Ishikawa (cell line): Measurements from ENCODE around the gene BAZ2B.

Experiments used
- CEBPB ChIP-seq: IDR thresholded peaks from 2 replicates; pipeline ENCODE4 v1.6.1; 2012
- CREB1 ChIP-seq: IDR thresholded peaks from 2 replicates; pipeline ENCODE4 v1.6.1; 2012; ENCODE audit warnings: low read depth
- EGR1 ChIP-seq: IDR thresholded peaks from 2 replicates; pipeline ENCODE4 v1.6.1; 2012
- EP300 ChIP-seq: IDR thresholded peaks from 2 replicates; pipeline ENCODE4 v1.6.1; 2012; ENCODE audit warnings: borderline replicate concordance
- FOXM1 ChIP-seq: IDR thresholded peaks from 2 replicates; pipeline ENCODE4 v1.6.1; 2012; ENCODE audit warnings: low read depth, borderline replicate concordance
- NFIC ChIP-seq: IDR thresholded peaks from 2 replicates; pipeline ENCODE4 v1.6.1; 2012
- RAD21 ChIP-seq: IDR thresholded peaks from 2 replicates; pipeline ENCODE4 v1.6.1; 2012; ENCODE audit warnings: low read depth
- TAF1 ChIP-seq: IDR thresholded peaks from 2 replicates; pipeline ENCODE4 v1.6.1; 2012; ENCODE audit warnings: low read depth, mild to moderate bottlenecking
- TCF12 ChIP-seq: IDR thresholded peaks from 2 replicates; pipeline ENCODE4 v1.6.1; 2012; ENCODE audit warnings: low read depth
- TEAD4 ChIP-seq: IDR thresholded peaks from 2 replicates; pipeline ENCODE4 v1.6.1; 2012
- YY1 ChIP-seq: IDR thresholded peaks from 2 replicates; pipeline ENCODE4 v1.6.1; 2012; ENCODE audit warnings: low read depth
- ZBTB7A ChIP-seq: IDR thresholded peaks from 2 replicates; pipeline ENCODE4 v1.6.1; 2012; ENCODE audit warnings: low read depth
- TF ChIP-seq, protein P1 (sequence below): IDR thresholded peaks from 2 replicates; pipeline ENCODE4 v1.6.1; 2012; ENCODE audit warnings: low read depth, mild to moderate bottlenecking
- TF ChIP-seq, protein P2 (sequence below): IDR thresholded peaks from 2 replicates; pipeline ENCODE4 v1.6.1; 2012
- TF ChIP-seq, protein P3 (sequence below): IDR thresholded peaks from 2 replicates; pipeline ENCODE4 v1.6.1; 2012

The BAZ2B gene

DNA sequence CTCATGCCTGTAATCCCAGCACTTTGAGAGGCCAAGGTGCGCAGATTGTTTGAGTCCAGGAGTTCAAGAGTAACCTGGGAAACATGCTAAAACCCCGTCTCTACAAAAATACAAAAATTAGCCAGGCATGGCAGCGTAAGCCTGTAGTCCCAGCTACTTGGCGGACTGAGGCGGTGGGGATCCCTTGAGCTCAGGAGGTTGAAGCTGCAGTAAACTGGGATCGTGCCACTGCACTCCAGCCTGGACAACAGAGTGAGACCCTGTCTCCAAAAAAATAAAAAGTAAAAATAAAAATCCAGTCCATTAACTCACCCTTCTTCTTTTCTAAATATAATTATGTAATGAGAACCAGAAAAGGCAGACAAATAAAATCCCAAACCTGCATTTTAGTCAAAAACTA lies 8.2 kb downstream of the BAZ2B start:
- TF ChIP-seq CEBPB (no peak), FOXM1 (no peak), TCF12 (no peak), YY1 (no peak), EP300 (no peak), EGR1 (no peak), TAF1 (no peak), NFIC (no peak)
- TF ChIP-seq, protein P1, sequence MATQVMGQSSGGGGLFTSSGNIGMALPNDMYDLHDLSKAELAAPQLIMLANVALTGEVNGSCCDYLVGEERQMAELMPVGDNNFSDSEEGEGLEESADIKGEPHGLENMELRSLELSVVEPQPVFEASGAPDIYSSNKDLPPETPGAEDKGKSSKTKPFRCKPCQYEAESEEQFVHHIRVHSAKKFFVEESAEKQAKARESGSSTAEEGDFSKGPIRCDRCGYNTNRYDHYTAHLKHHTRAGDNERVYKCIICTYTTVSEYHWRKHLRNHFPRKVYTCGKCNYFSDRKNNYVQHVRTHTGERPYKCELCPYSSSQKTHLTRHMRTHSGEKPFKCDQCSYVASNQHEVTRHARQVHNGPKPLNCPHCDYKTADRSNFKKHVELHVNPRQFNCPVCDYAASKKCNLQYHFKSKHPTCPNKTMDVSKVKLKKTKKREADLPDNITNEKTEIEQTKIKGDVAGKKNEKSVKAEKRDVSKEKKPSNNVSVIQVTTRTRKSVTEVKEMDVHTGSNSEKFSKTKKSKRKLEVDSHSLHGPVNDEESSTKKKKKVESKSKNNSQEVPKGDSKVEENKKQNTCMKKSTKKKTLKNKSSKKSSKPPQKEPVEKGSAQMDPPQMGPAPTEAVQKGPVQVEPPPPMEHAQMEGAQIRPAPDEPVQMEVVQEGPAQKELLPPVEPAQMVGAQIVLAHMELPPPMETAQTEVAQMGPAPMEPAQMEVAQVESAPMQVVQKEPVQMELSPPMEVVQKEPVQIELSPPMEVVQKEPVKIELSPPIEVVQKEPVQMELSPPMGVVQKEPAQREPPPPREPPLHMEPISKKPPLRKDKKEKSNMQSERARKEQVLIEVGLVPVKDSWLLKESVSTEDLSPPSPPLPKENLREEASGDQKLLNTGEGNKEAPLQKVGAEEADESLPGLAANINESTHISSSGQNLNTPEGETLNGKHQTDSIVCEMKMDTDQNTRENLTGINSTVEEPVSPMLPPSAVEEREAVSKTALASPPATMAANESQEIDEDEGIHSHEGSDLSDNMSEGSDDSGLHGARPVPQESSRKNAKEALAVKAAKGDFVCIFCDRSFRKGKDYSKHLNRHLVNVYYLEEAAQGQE: no peak
- TF ChIP-seq, protein P2, sequence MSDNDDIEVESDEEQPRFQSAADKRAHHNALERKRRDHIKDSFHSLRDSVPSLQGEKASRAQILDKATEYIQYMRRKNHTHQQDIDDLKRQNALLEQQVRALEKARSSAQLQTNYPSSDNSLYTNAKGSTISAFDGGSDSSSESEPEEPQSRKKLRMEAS: no peak

DNA sequence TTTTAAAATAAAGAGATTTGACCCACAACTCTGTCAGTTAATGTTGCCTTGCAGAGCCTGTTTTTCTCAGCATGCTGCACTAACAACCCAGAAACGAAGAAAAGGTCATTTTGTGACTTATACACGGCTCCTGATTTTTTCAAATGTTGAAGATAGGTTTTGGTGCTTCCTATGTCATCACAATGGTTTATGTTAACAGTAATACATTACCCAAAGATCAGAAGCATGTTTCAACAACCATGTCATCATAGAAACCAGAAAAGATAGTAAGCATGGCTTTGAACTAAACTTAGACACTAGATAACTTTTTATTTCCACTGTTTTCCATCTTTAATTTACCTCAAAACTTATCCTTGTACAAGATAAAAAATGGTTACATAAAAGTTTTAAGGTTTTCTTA lies 10.1 kb downstream of the BAZ2B start:
- TF ChIP-seq CEBPB (no peak), EP300 (no peak), TAF1 (no peak), TEAD4 (no peak), TCF12 (no peak), FOXM1 (no peak), RAD21 (no peak), EGR1 (no peak), CREB1 (no peak), NFIC (no peak), ZBTB7A (no peak), YY1 (no peak)
- TF ChIP-seq, protein P2: no peak
- TF ChIP-seq, protein P3, sequence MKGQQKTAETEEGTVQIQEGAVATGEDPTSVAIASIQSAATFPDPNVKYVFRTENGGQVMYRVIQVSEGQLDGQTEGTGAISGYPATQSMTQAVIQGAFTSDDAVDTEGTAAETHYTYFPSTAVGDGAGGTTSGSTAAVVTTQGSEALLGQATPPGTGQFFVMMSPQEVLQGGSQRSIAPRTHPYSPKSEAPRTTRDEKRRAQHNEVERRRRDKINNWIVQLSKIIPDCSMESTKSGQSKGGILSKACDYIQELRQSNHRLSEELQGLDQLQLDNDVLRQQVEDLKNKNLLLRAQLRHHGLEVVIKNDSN: no peak
- TF ChIP-seq, protein P1: no peak

DNA sequence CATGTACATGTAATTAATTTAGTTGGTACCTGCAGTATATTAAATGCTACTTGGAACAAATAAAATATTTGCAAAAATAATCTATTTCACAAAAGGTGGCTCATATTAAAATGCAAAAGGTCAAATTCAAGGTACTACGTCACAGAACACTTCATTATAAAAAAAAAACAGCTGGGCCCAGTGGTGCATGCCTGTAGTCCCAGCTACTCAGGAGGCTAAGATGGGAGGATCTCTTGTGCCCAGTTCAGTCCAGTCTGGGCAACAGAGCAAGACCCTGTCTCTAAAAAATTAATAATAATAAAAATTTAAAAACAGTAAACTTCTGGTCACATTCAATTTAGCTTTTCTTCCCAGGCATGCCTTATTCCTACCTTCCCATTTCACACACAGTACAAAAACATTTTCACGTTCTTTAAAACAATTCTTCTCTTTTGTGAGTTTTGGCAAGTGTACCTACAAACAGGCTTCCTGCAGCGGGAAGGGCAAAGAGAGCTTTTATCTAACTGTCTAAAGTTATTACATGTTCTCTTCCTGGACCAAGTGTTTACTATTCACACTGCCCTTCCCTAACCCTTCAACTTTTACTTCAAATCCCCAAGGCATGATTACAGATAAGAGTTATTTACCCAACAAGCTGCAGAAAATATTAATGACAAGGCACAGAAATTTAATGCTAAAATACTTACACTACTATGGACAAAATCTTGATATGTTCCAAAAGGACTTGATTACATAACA lies 10.7 kb downstream of the BAZ2B start:
- TF ChIP-seq, protein P1: no peak
- no peak for TF ChIP-seq NFIC
- no peak for TF ChIP-seq TCF12
- no peak for TF ChIP-seq TAF1
- TF ChIP-seq TEAD4: no peak
- no peak for TF ChIP-seq EP300
- TF ChIP-seq RAD21: no peak
- no peak for TF ChIP-seq CEBPB
- TF ChIP-seq FOXM1: no peak
- no peak for TF ChIP-seq ZBTB7A
- TF ChIP-seq CREB1: no peak
- TF ChIP-seq, protein P2: no peak
- no peak for TF ChIP-seq EGR1
- TF ChIP-seq, protein P3: no peak
- no peak for TF ChIP-seq YY1

DNA sequence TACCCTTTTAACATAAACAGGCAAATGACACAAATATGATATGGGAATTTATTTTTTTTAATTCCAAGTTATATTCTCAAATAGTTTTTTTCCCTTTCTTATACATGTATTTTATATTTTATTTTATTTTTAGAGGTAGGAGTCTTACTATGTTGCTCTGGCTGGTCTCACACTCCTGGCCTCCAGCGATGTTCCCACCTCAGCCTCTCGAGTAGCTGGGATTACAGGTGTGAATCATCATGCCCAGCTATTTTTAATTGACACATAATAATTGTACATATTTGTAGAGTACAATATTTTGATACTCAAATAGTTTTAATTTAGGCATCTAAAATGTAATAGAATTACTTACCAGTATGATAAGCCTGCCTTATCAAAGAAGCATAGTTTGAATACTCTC lies 12.2 kb downstream of the BAZ2B start:
- no peak for TF ChIP-seq RAD21
